K562 (cell line): ENCODE results near the gene CMIP. TPM values are rescaled to one million over a fixed set of nuclear protein-coding genes. Genes with fewer than 3 reads are reported as not detected.

Experiments
- ATAC-seq: fragments of 200-7000 bp; cut with Tn5 transposase; 3 replicates; pipeline ENCODE4 v1.9.1; 2020; ENCODE audit warnings: moderate library complexity
- BruUV-seq: library from RNA; stranded (reverse); fragments of 400-500 nt; replicated peaks from 2 replicates; lab custom pipeline; 2021; lab: Mats Ljungman, UMichigan
- CTCF ChIA-PET: fragments of 300-600 bp; formaldehyde crosslinking; extraction: SDS; loops from one replicate; lab custom pipeline; 2021; ENCODE audit warnings: low intra/inter-chr PET ratio; lab: Yijun Ruan, JAX
- POLR2A ChIA-PET: fragments of 300-600, 350-650 bp; sonication (Branson Sonifier 250); formaldehyde crosslinking; extraction: SDS; loops from one replicate; lab custom pipeline; 2021; ENCODE audit warnings: antibody characterized with exemption, inconsistent platforms; lab: Yijun Ruan, JAX
- DNase-seq, 4 experiments: peaks; one replicate each; pipeline versions ENCODE4 v3.0.0 to v3.0.0-alpha.2; 2011 to 2018; ENCODE audit warnings: low spot score in 3 of 4, mixed read lengths in 3 of 4; ENCODE audit errors: extremely low read depth in 1 of 4
- FAIRE-seq: peaks from 2 replicates; lab custom pipeline; 2011; peaks lifted over from hg19 to GRCh38; lab: Jason Lieb, UNC
- H2AFZ ChIP-seq: 2 replicates; pipeline ENCODE4 v1.6.0; 2011; ENCODE audit warnings: low read depth, low read length, control low read depth, inconsistent platforms
- H3K27ac ChIP-seq: fragments of 200-600 bp; 3 replicates; pipeline ENCODE4 v1.8.0; 2011; ENCODE audit warnings: low read depth, mild to moderate bottlenecking, control low read depth, inconsistent platforms, low read length, moderate library complexity, mixed read lengths; ENCODE audit errors: extremely low read depth
- H3K27me3 ChIP-seq, 2 experiments: fragments of 300-600 bp in 1 of 2; 2 replicates in 1 of 2; 3 replicates in 1 of 2; pipeline versions ENCODE4 v1.6.0 to v1.8.0; 2011; ENCODE audit warnings: inconsistent platforms in 2 of 2, low read length in 2 of 2, mild to moderate bottlenecking in 1 of 2, mixed read lengths in 1 of 2, moderate library complexity in 1 of 2; ENCODE audit not compliant: control insufficient read depth in 2 of 2, insufficient read depth in 2 of 2
- H3K36me3 ChIP-seq: fragments of 300-600 bp; 3 replicates; pipeline ENCODE4 v1.8.0; 2011; ENCODE audit warnings: mild to moderate bottlenecking, low read length, inconsistent platforms; ENCODE audit not compliant: control insufficient read depth, insufficient read depth
- H3K4me1 ChIP-seq, 2 experiments: fragments of 200-600 bp in 1 of 2; replicated peaks in 1 of 2; 2 replicates in 1 of 2; 3 replicates in 1 of 2; pipeline versions ENCODE4 v1.5.1 to v1.8.0; 2011; ENCODE audit warnings: inconsistent platforms in 2 of 2, low read length in 2 of 2, mild to moderate bottlenecking in 1 of 2, mixed read lengths in 1 of 2, moderate library complexity in 1 of 2; ENCODE audit not compliant: control insufficient read depth in 2 of 2, insufficient read depth in 2 of 2
- H3K4me2 ChIP-seq: 2 replicates; pipeline ENCODE4 v1.6.1; 2011; ENCODE audit warnings: low read length, control low read depth, inconsistent platforms, mixed read lengths; ENCODE audit not compliant: insufficient read depth
- H3K4me3 ChIP-seq: fragments of 200-600 bp; sonication (generic), shearing (Covaris generic); 2 replicates; pipeline ENCODE4 v1.5.1; 2016; ENCODE audit warnings: control low read depth, inconsistent platforms
- H3K79me2 ChIP-seq: fragments of 200-600 bp; 3 replicates; pipeline ENCODE4 v1.8.0; 2011; ENCODE audit warnings: low read length, inconsistent platforms; ENCODE audit not compliant: control insufficient read depth, insufficient read depth
- H3K9ac ChIP-seq, 2 experiments: 2 replicates each; pipeline versions ENCODE4 v1.6.0 to v1.6.1; 2011; ENCODE audit warnings: low read depth in 2 of 2, low read length in 2 of 2, control low read depth in 1 of 2, inconsistent platforms in 1 of 2, mild to moderate bottlenecking in 1 of 2, mixed read lengths in 1 of 2; ENCODE audit not compliant: insufficient read depth in 1 of 2
- H3K9me1 ChIP-seq: one replicate; pipeline ENCODE4 v1.6.0; 2011; ENCODE audit warnings: inconsistent platforms, mild to moderate bottlenecking, low read length, moderate library complexity; ENCODE audit not compliant: control insufficient read depth, insufficient read depth
- H3K9me3 ChIP-seq: replicated peaks from 2 replicates; pipeline ENCODE4 v1.5.1; 2011; ENCODE audit warnings: low read depth, low read length, inconsistent platforms; ENCODE audit not compliant: control insufficient read depth, insufficient read depth
- H4K20me1 ChIP-seq: replicated peaks from 2 replicates; pipeline ENCODE4 v1.6.1; 2011; ENCODE audit warnings: low read length, inconsistent platforms, mixed read lengths; ENCODE audit not compliant: control insufficient read depth, insufficient read depth
- WGBS: fragments of 100-300 bp; shearing (Covaris generic); methylation state at CpG from one replicate; pipeline ENCODE4 v1.1.6; 2016; ENCODE audit warnings: low coverage, mixed read lengths; ENCODE audit not compliant: insufficient coverage; ENCODE audit errors: missing lambda C conversion rate; 5-methylcytosine and 5-hydroxymethylcytosine counted together
- in situ Hi-C: fragments of 300-500 bp; cut with MboI; formaldehyde crosslinking; loops from 4 replicates; pipeline ENCODE4 v1.15.0; 2018; ENCODE audit warnings: inconsistent platforms, mixed read lengths
- intact Hi-C: fragments of 100-400 bp; cut with micrococcal nuclease; formaldehyde crosslinking; loops from 2 replicates; pipeline ENCODE4 v1.14.2; 2022
- polyA plus RNA-seq, 8 experiments: library from polyadenylated mRNA; depleted of rRNA in 4 of 8; stranded (reverse) in 5 of 8; unstranded in 3 of 8; fragments of >200 nt; fragmentation: Nextera tagmentation in 2 of 8; fragmentation: Illumina TruSeq in 1 of 8; extraction: Ambion mirVana in 2 of 8; extraction: Trizol in 1 of 8; gene quantifications; 2 replicates each; pipeline versions ENCODE4 v1.2.1 to v1.2.3, GENCODE V29; 2011 to 2014; ENCODE audit warnings: inconsistent platforms in 1 of 8, missing spikeins in 1 of 8
- total RNA-seq, 7 experiments: library from RNA; depleted of rRNA in 6 of 7; stranded (reverse); fragments of >200 nt in 6 of 7; fragmentation: Illumina TruSeq in 2 of 7; extraction: Trizol in 2 of 7; gene quantifications; 2 replicates each; pipeline versions ENCODE4 v1.2.1 to v1.2.3, GENCODE V29; 2011 to 2021; ENCODE audit warnings: low replicate concordance in 1 of 7
- TF ChIP-seq, protein P1 (sequence below): fragments of 150-350 bp; IDR thresholded peaks from 2 replicates; pipeline ENCODE4 v1.6.1; 2014; ENCODE audit warnings: low read depth, mild to moderate bottlenecking, low read length, borderline replicate concordance

Gene CMIP
- total and polyA plus RNA-seq, 9 of the 15 experiments (the other 6 are each of a cell fraction or from before 2014, with no cell fraction given), result 0.94 to 82.5 (median 10.3) TPM

DNA sequence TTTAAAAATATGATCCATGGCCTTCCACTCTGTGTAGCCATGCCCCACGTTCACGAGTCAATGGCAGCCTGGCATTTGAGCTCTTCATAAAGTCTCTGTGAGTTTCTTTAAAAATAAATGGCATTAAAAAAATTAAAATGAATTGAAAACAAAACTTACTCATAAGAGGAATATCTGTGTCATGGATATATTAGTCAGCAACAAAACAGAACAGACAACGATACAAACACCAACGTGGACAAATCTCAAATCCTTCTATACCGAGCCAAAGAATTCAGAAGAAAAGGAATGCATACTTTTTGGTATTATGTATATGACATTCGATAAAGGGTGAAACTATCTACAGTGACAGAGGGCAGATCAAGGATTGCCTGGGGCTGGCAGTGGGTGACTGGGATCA is 8.2 kb upstream of the CMIP start:
- TF ChIP-seq, protein P1, sequence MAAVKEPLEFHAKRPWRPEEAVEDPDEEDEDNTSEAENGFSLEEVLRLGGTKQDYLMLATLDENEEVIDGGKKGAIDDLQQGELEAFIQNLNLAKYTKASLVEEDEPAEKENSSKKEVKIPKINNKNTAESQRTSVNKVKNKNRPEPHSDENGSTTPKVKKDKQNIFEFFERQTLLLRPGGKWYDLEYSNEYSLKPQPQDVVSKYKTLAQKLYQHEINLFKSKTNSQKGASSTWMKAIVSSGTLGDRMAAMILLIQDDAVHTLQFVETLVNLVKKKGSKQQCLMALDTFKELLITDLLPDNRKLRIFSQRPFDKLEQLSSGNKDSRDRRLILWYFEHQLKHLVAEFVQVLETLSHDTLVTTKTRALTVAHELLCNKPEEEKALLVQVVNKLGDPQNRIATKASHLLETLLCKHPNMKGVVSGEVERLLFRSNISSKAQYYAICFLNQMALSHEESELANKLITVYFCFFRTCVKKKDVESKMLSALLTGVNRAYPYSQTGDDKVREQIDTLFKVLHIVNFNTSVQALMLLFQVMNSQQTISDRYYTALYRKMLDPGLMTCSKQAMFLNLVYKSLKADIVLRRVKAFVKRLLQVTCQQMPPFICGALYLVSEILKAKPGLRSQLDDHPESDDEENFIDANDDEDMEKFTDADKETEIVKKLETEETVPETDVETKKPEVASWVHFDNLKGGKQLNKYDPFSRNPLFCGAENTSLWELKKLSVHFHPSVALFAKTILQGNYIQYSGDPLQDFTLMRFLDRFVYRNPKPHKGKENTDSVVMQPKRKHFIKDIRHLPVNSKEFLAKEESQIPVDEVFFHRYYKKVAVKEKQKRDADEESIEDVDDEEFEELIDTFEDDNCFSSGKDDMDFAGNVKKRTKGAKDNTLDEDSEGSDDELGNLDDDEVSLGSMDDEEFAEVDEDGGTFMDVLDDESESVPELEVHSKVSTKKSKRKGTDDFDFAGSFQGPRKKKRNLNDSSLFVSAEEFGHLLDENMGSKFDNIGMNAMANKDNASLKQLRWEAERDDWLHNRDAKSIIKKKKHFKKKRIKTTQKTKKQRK, result no peak
- peaks cover 6 to 11% of the 10 kb centered on the region in 2 experiments; a peak in 4 of 5 replicates for H3K4me1 ChIP-seq
- DNase-seq, result no peak
- H3K9me3 ChIP-seq, result no peaks in the 10 kb centered on the region
- ATAC-seq, result no peak
- H3K9me1 ChIP-seq, result no peaks in the 10 kb centered on the region
- no peak overlapping the region for H3K4me2 ChIP-seq
- H4K20me1 ChIP-seq, result no peaks in the 10 kb centered on the region
- 8% methylated on average over 6 of the region's 6 CpGs for WGBS
- H3K4me3 ChIP-seq, result no peak overlapping the region
- in situ Hi-C loops (no loop called here), intact Hi-C loops (no loop called here)
- H3K27ac ChIP-seq, result no peak overlapping the region
- no peak for FAIRE-seq
- no peaks in the 10 kb centered on the region for H3K36me3 ChIP-seq
- no peak overlapping the region for H2AFZ ChIP-seq
- CTCF ChIA-PET, result interaction anchor here (0.6 kb wide), 1 partner anchor 98 kb away, joined by 3 read pairs; no protein-coding TSS in a partner anchor
- POLR2A ChIA-PET, result no interaction called here
- no peak overlapping the region for H3K9ac ChIP-seq
- peaks cover 32 to 42% of the 10 kb centered on the region in 2 experiments for H3K27me3 ChIP-seq
- no peaks in the 10 kb centered on the region for H3K79me2 ChIP-seq
- BruUV-seq, result no TSS peak
